K562 (cell line): ENCODE data around the gene POP5. TPM values are rescaled to one million over a fixed set of nuclear protein-coding genes. Genes with fewer than 3 reads are reported as not detected.

Experiments used
- FIP1L1 ChIP-seq: fragments of 200-400 bp; formaldehyde crosslinking; IDR thresholded peaks from 2 replicates; pipeline ENCODE4 v1.6.1; 2018; ENCODE audit warnings: mild to moderate bottlenecking, low read depth, low read length; ENCODE audit not compliant: poor library complexity, severe bottlenecking
- MIER1 ChIP-seq: fragments of 450-650 bp; IDR thresholded peaks from 2 replicates; pipeline ENCODE4 v1.6.1; 2016; ENCODE audit warnings: antibody characterized with exemption, mild to moderate bottlenecking, low read depth
- NBN ChIP-seq: fragments of 450-650 bp; IDR thresholded peaks from 2 replicates; pipeline ENCODE4 v1.6.1; 2016; ENCODE audit warnings: low read depth, mild to moderate bottlenecking
- RB1 ChIP-seq: fragments of 450-650 bp; IDR thresholded peaks from 2 replicates; pipeline ENCODE4 v1.6.1; 2017; ENCODE audit warnings: low read depth, mild to moderate bottlenecking
- RFX7 ChIP-seq: fragments of 250-450 bp; sonication (Bioruptor Pico); IDR thresholded peaks from 2 replicates; pipeline ENCODE4 v1.5.1; 2021; ENCODE audit warnings: mild to moderate bottlenecking
- SAP30 ChIP-seq: fragments of 200-600 bp; sonication (generic); IDR thresholded peaks from 2 replicates; pipeline ENCODE4 v1.6.1; 2012; ENCODE audit warnings: borderline replicate concordance, low read depth, mild to moderate bottlenecking, moderate library complexity, low read length, control low read depth, inconsistent platforms; ENCODE audit not compliant: insufficient read depth, poor library complexity, severe bottlenecking
- THRB ChIP-seq: fragments of 450-650 bp; formaldehyde crosslinking; conservative IDR thresholded peaks from 2 replicates; pipeline ENCODE4 v1.4.0; 2022; ENCODE audit warnings: mild to moderate bottlenecking, missing genetic modification characterization
- YY1 ChIP-seq, 3 experiments: IDR thresholded peaks; 2 replicates each; pipeline ENCODE4 v1.6.1; 2011; ENCODE audit warnings: low read length in 2 of 3, mild to moderate bottlenecking in 2 of 3, moderate library complexity in 2 of 3, borderline replicate concordance in 1 of 3, control low read depth in 1 of 3, low read depth in 1 of 3; ENCODE audit not compliant: insufficient read depth in 3 of 3, insufficient replicate concordance in 2 of 3, control insufficient read depth in 1 of 3, insufficient read length in 1 of 3; ENCODE audit errors: extremely low read depth in 1 of 3
- ZNF395 ChIP-seq: fragments of 200-800 bp; sonication (Bioruptor generic); IDR thresholded peaks from 2 replicates; pipeline ENCODE4 v1.6.1; 2017; ENCODE audit warnings: missing genetic modification characterization, missing compliant biosample characterization
- ZSCAN32 ChIP-seq: fragments of 450-650 bp; formaldehyde crosslinking; IDR thresholded peaks from 2 replicates; pipeline ENCODE4 v1.4.0; 2020; ENCODE audit warnings: mild to moderate bottlenecking, moderate library complexity
- polyA plus RNA-seq, 8 experiments: library from polyadenylated mRNA; depleted of rRNA in 4 of 8; stranded (reverse) in 5 of 8; unstranded in 3 of 8; fragments of >200 nt; fragmentation: Nextera tagmentation in 2 of 8; fragmentation: Illumina TruSeq in 1 of 8; extraction: Ambion mirVana in 2 of 8; extraction: Trizol in 1 of 8; gene quantifications; 2 replicates each; pipeline versions ENCODE4 v1.2.1 to v1.2.3, GENCODE V29; 2011 to 2014; ENCODE audit warnings: inconsistent platforms in 1 of 8, missing spikeins in 1 of 8
- total RNA-seq, 7 experiments: library from RNA; depleted of rRNA in 6 of 7; stranded (reverse); fragments of >200 nt in 6 of 7; fragmentation: Illumina TruSeq in 2 of 7; extraction: Trizol in 2 of 7; gene quantifications; 2 replicates each; pipeline versions ENCODE4 v1.2.1 to v1.2.3, GENCODE V29; 2011 to 2021; ENCODE audit warnings: low replicate concordance in 1 of 7
- TF ChIP-seq, protein P1 (sequence below), 2 experiments: IDR thresholded peaks; 2 replicates each; pipeline ENCODE4 v1.6.1; 2012; ENCODE audit warnings: improper control_type of control experiment in 2 of 2, low read depth in 2 of 2, low read length in 2 of 2, borderline replicate concordance in 1 of 2
- TF ChIP-seq, protein P2 (sequence below): fragments of 250-450 bp; sonication (Bioruptor Pico); IDR thresholded peaks from 2 replicates; pipeline ENCODE4 v1.5.0; 2021; ENCODE audit warnings: mild to moderate bottlenecking, borderline replicate concordance
- TF ChIP-seq, protein P3 (sequence below): fragments of 450-650 bp; formaldehyde crosslinking; IDR thresholded peaks from 2 replicates; pipeline ENCODE4 v1.4.0; 2020; ENCODE audit warnings: mild to moderate bottlenecking, moderate library complexity
- TF ChIP-seq, protein P4 (sequence below): fragments of 250-450 bp; sonication (Bioruptor Pico); IDR thresholded peaks from 2 replicates; pipeline ENCODE4 v1.5.0; 2022; ENCODE audit warnings: mild to moderate bottlenecking

POP5 gene
- total and polyA plus RNA-seq, 9 of the 15 experiments (the other 6 are each of a cell fraction or from before 2014, with no cell fraction given): 57.5 to 253 (median 73.8) TPM

DNA sequence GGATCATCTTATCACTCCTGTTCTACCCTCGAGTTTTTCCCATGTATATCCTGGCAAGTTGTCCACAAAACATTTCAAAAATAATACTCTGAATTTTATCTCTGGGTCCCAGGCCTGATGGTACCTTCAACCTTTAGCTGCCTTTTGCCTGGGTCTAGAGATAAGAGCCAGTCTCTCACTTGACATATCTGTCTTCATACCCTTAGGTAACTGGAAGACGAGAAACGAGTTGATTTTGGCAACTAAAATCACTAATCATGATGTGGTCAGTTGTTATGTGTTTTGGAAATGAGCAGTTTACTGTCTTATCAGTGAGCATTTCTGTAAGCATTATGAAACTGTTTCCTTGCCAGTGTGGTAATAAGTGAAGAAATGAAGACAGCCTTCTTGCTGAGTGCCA lies 40.8 kb downstream of the POP5 start (continued):
- TF ChIP-seq, protein P1, sequence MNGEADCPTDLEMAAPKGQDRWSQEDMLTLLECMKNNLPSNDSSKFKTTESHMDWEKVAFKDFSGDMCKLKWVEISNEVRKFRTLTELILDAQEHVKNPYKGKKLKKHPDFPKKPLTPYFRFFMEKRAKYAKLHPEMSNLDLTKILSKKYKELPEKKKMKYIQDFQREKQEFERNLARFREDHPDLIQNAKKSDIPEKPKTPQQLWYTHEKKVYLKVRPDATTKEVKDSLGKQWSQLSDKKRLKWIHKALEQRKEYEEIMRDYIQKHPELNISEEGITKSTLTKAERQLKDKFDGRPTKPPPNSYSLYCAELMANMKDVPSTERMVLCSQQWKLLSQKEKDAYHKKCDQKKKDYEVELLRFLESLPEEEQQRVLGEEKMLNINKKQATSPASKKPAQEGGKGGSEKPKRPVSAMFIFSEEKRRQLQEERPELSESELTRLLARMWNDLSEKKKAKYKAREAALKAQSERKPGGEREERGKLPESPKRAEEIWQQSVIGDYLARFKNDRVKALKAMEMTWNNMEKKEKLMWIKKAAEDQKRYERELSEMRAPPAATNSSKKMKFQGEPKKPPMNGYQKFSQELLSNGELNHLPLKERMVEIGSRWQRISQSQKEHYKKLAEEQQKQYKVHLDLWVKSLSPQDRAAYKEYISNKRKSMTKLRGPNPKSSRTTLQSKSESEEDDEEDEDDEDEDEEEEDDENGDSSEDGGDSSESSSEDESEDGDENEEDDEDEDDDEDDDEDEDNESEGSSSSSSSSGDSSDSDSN (IDR thresholded peaks at IDR 0.05; ENCODE audit: borderline replicate concordance in 1 of 2, low read depth in 2 of 2, low read length in 2 of 2): no peak
- TF ChIP-seq, protein P2, sequence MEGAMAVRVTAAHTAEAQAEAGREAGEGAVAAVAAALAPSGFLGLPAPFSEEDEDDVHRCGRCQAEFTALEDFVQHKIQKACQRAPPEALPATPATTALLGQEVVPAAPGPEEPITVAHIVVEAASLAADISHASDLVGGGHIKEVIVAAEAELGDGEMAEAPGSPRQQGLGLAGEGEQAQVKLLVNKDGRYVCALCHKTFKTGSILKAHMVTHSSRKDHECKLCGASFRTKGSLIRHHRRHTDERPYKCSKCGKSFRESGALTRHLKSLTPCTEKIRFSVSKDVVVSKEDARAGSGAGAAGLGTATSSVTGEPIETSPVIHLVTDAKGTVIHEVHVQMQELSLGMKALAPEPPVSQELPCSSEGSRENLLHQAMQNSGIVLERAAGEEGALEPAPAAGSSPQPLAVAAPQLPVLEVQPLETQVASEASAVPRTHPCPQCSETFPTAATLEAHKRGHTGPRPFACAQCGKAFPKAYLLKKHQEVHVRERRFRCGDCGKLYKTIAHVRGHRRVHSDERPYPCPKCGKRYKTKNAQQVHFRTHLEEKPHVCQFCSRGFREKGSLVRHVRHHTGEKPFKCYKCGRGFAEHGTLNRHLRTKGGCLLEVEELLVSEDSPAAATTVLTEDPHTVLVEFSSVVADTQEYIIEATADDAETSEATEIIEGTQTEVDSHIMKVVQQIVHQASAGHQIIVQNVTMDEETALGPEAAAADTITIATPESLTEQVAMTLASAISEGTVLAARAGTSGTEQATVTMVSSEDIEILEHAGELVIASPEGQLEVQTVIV (CRISPR knock-in tag): no peak
- TF ChIP-seq THRB (CRISPR knock-in tag) (no peak), NBN (peak; percentile 98), MIER1 (peak; percentile 35; the same call in 1 of the 2 replicates), RFX7 (no peak), RB1 (no peak), ZSCAN32 (no peak), SAP30 (no peak), ZNF395 (CRISPR knock-in tag) (peak; percentile 74), YY1 (IDR thresholded peaks at IDR 0.05; ENCODE audit: borderline replicate concordance in 1 of 3, control insufficient read depth in 1 of 3, extremely low read depth in 1 of 3, insufficient read depth in 3 of 3, insufficient read length in 1 of 3, insufficient replicate concordance in 2 of 3, low read depth in 1 of 3, low read length in 2 of 3) (no peak), FIP1L1 (no peak)
- TF ChIP-seq, protein P3, sequence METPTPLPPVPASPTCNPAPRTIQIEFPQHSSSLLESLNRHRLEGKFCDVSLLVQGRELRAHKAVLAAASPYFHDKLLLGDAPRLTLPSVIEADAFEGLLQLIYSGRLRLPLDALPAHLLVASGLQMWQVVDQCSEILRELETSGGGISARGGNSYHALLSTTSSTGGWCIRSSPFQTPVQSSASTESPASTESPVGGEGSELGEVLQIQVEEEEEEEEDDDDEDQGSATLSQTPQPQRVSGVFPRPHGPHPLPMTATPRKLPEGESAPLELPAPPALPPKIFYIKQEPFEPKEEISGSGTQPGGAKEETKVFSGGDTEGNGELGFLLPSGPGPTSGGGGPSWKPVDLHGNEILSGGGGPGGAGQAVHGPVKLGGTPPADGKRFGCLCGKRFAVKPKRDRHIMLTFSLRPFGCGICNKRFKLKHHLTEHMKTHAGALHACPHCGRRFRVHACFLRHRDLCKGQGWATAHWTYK (CRISPR knock-in tag): 0 out of 2 replicates have a peak, but pooled peaks have one; percentile 46
- TF ChIP-seq, protein P4, sequence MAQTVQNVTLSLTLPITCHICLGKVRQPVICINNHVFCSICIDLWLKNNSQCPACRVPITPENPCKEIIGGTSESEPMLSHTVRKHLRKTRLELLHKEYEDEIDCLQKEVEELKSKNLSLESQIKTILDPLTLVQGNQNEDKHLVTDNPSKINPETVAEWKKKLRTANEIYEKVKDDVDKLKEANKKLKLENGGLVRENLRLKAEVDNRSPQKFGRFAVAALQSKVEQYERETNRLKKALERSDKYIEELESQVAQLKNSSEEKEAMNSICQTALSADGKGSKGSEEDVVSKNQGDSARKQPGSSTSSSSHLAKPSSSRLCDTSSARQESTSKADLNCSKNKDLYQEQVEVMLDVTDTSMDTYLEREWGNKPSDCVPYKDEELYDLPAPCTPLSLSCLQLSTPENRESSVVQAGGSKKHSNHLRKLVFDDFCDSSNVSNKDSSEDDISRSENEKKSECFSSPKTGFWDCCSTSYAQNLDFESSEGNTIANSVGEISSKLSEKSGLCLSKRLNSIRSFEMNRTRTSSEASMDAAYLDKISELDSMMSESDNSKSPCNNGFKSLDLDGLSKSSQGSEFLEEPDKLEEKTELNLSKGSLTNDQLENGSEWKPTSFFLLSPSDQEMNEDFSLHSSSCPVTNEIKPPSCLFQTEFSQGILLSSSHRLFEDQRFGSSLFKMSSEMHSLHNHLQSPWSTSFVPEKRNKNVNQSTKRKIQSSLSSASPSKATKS: no peak
